GM21737 (cell line): ENCODE measurements around the gene PIP4K2C.
A peak's percentile ranks its signal among the peaks of the same experiment; 100 is the strongest.
"Not testable (repeated sequence)": the region's sequence is repeated elsewhere in the genome, so short reads cannot be mapped to it uniquely, and the experiment has no call there.

Experiments used
- ATAC-seq: cut with Tn5 transposase; IDR thresholded peaks from one replicate; pipeline ENCODE4 v1.9.1; 2021; ENCODE audit warnings: mild to moderate bottlenecking, moderate library complexity; ENCODE audit not compliant: unreplicated experiment

Gene PIP4K2C

DNA sequence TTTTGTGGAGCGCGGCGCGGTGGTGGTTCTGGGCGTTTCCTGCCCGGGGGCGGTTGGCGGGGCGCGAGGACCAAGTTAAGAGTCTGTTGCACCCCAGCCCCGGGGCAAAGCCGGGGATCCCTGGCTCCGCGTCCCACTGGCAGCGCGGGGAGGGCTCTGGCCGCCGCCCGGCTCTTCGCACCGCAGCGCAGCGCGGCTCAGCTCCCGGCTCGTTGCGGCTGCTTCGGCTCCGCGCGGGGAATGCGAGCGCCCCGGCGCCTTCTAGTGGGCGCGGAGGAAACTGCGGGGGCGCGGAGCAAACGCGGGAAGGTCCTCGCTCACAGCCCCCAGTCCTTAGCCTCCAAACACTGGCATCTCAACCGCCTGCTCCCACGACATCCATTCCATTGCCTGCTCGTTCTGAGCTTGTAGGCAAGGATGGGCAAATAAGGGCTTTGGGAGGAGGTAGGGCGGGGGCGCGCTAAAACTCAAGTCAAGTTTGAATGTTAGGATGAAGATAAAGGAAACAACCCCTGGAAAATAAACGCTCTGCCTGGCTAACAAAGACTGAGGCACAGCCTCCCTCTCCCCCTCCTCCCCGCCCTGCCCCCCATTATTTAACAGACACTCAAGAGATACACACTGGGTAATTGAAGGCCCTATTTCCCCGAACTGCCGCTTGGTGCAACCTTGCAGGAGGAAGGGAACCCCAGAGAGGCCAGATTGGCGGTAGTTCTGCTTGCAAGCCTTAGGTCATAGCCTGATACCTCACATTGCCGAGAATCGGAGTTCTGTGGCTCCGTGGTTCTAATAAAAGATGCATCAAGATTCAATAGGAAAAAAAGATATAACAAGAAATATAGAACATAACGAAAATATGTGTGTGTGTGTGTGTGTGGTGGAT, 42.2 kb downstream of the PIP4K2C start, which contains the start of gene B4GALNT1:
Gene B4GALNT1 (minus strand): TSS at position 244 of the 883 bp plus-strand sequence. CDS start 1,069 bp downstream, outside the sequence.
- ATAC-seq: peak; percentile 78

DNA sequence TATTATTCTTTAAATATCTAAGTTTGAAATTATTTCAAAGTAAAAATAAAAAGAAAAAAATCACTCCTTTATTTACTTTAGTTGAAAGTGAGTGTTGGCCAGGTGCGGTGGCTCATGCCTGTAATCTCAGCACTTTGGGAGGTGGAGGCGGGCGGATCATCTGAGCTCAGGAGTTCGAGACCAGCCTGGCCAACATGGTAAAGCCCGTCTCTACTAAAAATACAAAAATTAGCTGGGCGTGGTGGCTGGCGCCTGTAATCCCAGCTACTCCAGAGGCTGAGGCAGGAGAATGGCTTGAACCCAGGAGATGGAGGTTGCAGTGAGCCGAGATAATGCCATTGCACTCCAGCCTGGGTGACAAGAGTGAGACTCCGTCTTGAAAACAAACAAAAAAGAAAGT, 45.7 kb downstream of the PIP4K2C start:
- ATAC-seq: not testable (repeated sequence)

DNA sequence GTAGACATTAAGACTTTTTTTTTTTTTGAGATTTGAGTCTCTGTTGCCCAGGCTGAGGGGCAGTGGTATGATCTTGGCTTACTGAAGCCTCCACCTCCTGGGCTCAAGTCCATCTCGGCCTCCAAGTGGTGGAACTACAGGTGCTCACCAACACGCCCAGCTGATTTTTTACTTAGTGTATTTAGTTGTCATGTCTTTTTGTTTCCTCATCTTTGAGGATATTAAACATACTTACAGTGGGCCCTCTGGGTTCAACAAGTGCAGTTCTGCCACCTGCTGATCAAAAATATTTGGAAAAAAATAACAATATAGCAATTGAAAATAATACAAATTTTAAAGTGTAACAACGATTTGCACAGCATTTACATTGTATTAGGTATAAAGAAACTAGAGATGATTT, 46.4 kb downstream of the PIP4K2C start:
- no peak for ATAC-seq

DNA sequence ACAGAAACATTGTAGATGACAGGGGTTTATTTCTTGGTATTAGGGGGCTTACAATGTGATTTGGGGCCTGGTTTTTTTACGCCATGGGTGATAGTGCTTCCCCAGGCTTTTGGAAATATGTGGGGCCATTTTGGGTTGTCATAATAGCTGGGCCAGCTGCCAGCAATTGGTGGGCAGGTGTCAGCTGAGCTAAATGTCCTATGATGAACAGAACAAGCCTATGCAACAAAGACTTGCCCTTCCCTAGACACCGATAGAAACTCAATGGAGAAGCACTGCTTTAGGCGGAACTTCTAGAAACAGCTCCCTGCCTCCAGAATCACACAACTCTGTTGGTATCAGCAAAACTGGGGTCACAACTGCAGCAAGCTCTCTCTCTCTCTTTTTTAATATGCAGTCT, 47.1 kb downstream of the PIP4K2C start:
- ATAC-seq: no peak

DNA sequence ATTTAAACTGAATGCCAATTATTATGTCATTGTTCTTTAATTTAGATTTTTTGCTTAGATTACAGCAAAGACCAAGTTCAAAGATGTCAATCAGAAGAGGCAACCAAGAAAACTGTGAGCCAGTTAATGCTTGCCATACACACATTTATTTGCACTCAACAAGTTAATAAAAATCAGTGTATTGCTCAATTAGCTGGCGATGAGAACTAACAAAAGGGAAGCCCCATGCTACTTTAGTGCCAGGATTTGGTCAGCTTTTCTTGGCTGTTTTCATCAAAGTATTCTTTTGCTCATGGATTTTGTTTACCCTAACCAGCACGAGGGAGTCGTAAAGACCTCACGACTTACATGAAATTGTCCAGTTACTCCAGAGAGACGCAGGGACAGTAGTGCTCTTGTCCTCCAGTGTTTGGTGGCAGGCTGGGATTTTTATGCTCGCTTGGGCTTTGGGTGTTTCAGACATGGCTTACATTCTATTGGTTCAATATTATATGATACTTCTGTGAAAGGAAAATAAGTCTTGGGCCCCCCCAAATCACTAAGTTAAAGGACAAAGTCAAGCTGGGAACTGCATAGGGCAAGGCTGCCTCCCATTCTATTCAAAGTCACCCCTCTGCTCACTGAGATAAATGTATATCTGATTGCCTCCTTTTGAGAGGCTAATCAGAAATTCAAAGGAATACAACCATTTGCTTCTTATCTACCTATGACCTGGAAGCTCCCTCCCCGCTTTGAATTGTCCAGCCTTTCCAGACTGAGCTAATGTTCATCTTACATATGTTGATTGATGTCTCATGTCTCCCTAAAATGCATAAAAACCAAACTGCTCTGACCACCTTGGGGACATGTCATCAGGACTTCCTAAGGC, 49.4 kb downstream of the PIP4K2C start:
- ATAC-seq: no peak

DNA sequence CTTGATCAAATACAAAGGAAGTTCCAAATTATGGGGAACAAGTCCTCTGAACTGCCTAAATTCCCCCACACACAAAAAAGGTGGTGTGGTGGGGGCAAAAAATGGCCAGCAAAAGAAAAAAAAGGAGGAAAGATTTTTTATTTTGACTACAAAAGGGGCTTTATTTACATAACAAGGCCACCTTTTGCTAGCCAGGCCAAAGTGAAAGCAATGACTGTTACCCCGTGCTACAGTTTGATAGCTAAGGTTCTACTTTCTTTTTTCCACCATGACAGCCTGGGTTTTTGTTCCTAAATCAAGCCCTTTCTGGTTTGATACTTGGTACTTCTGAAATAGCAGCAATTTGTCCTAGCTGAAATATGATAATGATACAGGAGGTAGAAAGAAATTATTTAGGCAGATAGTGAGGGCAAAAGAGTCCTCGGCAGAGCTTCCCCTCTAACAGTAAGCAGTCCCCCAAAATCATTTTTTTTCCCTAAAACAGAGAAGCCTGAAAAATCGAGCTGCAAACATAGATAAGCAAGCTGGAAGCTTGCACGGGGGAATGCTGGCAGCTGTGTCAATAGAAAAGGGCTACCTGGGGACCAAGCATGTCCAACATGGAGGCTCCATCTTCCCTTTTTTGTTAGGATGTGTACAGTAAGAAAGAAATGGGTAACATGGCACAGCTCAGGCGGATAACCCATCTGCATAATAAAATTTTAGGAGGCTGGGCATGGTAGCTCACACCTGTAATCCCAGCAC, 50.9 kb downstream of the PIP4K2C start:
- ATAC-seq: no peak

DNA sequence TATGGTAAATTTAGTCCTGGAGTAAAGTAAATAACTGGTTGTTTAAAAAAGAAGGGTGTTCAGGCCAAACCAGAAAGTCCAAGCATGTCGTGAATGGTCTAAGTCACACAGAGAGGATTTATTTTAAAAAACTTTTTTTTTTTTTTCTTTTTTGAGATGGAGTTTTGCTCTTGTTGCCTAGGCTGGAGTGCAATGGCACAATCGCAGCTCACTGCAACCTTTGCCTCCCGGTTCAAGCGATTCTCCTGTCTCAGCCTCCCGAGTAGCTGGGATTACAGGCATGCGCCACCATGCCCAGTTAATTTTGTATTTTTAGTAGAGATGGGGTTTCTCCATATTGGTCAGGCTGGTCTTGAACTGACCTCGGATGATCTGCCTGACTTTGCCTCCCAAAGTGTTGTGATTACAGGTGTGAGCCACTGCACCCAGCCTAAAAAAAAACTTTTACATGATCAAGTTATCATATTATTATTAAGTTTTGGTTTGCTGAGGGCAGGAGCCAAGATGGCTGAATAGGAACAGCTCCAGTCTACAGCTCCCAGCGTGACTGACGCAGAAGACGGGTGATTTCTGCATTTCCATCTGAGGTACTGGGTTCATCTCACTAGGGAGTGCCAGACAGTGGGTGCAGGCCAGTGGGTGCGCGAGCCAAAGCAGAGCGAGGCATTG, 55.1 kb downstream of the PIP4K2C start:
- ATAC-seq: not testable (repeated sequence)

DNA sequence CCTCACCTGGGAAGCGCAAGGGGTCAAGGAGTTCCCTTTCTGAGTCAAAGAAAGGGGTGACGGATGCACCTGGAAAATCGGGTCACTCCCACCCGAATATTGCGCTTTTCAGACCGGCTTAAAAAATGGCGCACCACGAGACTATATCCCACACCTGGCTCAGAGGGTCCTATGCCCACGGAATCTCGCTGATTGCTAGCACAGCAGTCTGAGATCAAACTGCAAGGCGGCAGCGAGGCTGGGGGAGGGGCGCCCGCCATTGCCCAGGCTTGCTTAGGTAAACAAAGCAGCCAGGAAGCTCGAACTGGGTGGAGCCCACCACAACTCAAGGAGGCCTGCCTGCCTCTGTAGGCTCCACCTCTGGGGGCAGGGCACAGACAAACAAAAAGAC, 55.7 kb downstream of the PIP4K2C start:
- not testable (repeated sequence) for ATAC-seq
